Measurements from ENCODE around the gene GREB1.

DNA sequence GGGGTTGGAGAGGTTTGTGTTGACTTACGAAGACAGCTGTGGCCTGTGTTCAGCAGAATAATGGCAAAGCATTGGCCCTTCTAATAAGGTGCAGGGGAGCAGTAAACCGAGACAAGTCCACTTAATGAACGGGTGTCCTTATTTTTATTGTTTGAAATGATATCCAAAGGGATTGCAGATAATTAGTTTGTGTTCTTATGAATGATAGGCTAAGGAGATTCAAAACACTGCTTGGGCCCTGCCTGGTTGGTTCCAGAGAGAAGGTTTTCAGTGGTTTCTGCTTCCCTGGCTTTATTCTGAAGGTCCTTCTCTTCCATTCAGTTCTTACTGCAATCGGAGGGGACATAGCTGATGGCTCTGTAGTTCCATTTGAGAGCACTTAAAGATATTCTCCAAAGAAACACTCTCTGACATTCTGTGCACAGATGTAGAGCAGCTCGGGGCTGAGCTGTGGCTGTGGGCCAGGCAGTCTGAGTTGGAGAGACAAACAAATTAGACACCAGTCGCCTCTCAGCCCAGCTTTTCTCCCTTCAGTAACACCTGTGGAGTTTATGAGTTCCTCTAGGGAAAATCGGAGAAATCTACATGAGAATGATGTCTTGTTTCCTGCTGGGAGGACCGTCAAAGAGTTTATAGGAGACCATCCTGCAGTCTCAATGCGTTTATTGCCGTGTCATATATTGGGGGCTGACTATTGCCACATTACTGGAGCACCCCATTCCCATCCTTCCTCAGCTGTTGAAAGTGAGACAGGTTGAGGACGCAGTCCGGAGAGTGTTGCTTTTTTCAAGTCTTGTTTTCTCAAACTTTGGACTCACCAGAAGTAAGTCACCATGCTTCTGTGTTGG, 6.5 kb downstream of the GREB1 start:
- TF ChIP-seq, protein P1, sequence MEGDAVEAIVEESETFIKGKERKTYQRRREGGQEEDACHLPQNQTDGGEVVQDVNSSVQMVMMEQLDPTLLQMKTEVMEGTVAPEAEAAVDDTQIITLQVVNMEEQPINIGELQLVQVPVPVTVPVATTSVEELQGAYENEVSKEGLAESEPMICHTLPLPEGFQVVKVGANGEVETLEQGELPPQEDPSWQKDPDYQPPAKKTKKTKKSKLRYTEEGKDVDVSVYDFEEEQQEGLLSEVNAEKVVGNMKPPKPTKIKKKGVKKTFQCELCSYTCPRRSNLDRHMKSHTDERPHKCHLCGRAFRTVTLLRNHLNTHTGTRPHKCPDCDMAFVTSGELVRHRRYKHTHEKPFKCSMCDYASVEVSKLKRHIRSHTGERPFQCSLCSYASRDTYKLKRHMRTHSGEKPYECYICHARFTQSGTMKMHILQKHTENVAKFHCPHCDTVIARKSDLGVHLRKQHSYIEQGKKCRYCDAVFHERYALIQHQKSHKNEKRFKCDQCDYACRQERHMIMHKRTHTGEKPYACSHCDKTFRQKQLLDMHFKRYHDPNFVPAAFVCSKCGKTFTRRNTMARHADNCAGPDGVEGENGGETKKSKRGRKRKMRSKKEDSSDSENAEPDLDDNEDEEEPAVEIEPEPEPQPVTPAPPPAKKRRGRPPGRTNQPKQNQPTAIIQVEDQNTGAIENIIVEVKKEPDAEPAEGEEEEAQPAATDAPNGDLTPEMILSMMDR (conservative IDR thresholded peaks at IDR 0.05; ENCODE audit: low read depth in 2 of 2): no peak
- no peak for TF ChIP-seq EZH2 (IDR thresholded peaks at IDR 0.05; ENCODE audit: low read depth, unreplicated experiment)
- TF ChIP-seq ETS1 (IDR thresholded peaks at IDR 0.05): no peak
- TF ChIP-seq POLR2AphosphoS5 (IDR thresholded peaks at IDR 0.05; ENCODE audit: low read depth): no peak
